Thyroid gland (tissue), 4 donors: ENCODE results near the gene STPG1.

ENCODE experiments used
- POLR2A ChIP-seq, 2 donors: fragments of 450-650 bp; IDR thresholded peaks; one replicate each; pipeline ENCODE4 v1.6.1; 2017; ENCODE audit warnings: antibody characterized with exemption in 2 of 2, mild to moderate bottlenecking in 2 of 2, moderate library complexity in 1 of 2
- TF ChIP-seq, protein P1 (sequence below), 6 experiments: fragments of 200-600 bp in 3 of 6; fragments of 450-650 bp in 3 of 6; sonication (generic) in 3 of 6; IDR thresholded peaks; one replicate each; pipeline ENCODE4 v1.5.1; 2016 to 2019; ENCODE audit warnings: antibody characterized with exemption in 6 of 6, mild to moderate bottlenecking in 2 of 6, inconsistent platforms in 1 of 6, moderate library complexity in 1 of 6

DNA sequence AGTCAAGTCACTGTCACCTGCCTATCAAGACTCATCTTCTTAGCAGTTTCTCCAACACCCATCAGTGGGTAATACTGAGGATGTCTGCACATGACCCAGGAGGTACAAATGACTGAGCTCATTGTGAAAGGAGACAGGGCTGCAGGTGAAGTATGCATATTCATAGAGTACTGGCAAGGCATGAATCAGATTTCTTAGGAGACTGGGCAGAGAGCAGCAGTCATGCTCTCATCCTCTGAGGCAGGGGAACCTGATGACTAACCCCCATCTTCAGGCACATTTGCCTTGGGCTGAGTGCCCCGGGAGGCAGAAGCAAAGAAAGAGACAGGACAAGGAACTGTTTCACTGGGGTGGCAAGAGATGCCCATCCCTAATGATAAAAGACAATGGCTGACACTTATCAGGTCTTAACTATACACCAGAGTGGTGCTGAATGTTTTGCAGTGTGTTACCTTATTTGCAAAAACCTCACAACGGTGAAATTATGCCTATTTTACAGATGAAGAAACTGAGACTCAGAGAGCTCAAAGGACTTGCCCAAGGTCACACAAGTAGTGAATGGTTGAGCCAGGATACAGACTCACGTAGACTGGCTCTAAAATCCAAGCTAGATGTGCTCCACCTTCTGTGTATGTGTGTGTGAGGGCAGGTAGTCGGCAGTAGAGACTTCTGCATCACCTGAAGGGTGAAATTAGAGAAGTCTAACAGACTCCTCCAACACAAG lies 103.7 kb downstream of the STPG1 start:
- TF ChIP-seq, protein P1, sequence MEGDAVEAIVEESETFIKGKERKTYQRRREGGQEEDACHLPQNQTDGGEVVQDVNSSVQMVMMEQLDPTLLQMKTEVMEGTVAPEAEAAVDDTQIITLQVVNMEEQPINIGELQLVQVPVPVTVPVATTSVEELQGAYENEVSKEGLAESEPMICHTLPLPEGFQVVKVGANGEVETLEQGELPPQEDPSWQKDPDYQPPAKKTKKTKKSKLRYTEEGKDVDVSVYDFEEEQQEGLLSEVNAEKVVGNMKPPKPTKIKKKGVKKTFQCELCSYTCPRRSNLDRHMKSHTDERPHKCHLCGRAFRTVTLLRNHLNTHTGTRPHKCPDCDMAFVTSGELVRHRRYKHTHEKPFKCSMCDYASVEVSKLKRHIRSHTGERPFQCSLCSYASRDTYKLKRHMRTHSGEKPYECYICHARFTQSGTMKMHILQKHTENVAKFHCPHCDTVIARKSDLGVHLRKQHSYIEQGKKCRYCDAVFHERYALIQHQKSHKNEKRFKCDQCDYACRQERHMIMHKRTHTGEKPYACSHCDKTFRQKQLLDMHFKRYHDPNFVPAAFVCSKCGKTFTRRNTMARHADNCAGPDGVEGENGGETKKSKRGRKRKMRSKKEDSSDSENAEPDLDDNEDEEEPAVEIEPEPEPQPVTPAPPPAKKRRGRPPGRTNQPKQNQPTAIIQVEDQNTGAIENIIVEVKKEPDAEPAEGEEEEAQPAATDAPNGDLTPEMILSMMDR (IDR thresholded peaks at IDR 0.05): no peak
- TF ChIP-seq POLR2A (IDR thresholded peaks at IDR 0.05): no peak
